HG03108 (cell line): ENCODE data around the gene FABP1.

ENCODE experiments used
- ATAC-seq: cut with Tn5 transposase; IDR thresholded peaks from one replicate; pipeline ENCODE4 v1.9.1; 2021; ENCODE audit warnings: moderate library complexity; ENCODE audit not compliant: unreplicated experiment

The FABP1 gene

GRCh38 chr2:88115825-88116518 is 11.9 kb downstream of the FABP1 start:
- ATAC-seq: no peak

GRCh38 chr2:88114889-88115288 is 13.0 kb downstream of the FABP1 start:
- no peak for ATAC-seq

GRCh38 chr2:88113069-88113468 is 14.8 kb downstream of the FABP1 start:
- ATAC-seq: no peak

GRCh38 chr2:88110830-88111229 is 17.0 kb downstream of the FABP1 start:
- no peak for ATAC-seq

GRCh38 chr2:88108796-88109195 is 19.1 kb downstream of the FABP1 start:
- no peak for ATAC-seq

- ATAC-seq: no peak
Observed at GRCh38 chr2:88100489-88100858, 27.4 kb downstream of the FABP1 start.

GRCh38 chr2:88099798-88100488 is 27.9 kb downstream of the FABP1 start:
- no peak for ATAC-seq

- ATAC-seq: no peak
Observed at GRCh38 chr2:88098558-88098900, 29.3 kb downstream of the FABP1 start.

- ATAC-seq: no peak
Observed at GRCh38 chr2:88097891-88098557, 29.8 kb downstream of the FABP1 start.

GRCh38 chr2:88097192-88097591 is 30.7 kb downstream of the FABP1 start:
- no peak for ATAC-seq

- ATAC-seq: no peak
Observed at GRCh38 chr2:88096708-88097107, 31.2 kb downstream of the FABP1 start.

GRCh38 chr2:88095022-88095421 is 32.8 kb downstream of the FABP1 start:
- ATAC-seq: no peak

- ATAC-seq: no peak
Observed at GRCh38 chr2:88092773-88093172, 35.1 kb downstream of the FABP1 start.

GRCh38 chr2:88091943-88092342 is 35.9 kb downstream of the FABP1 start:
- no peak for ATAC-seq

GRCh38 chr2:88090446-88091283 is 37.2 kb downstream of the FABP1 start:
- ATAC-seq: no peak

GRCh38 chr2:88088999-88089398 is 38.9 kb downstream of the FABP1 start:
- no peak for ATAC-seq

- no peak for ATAC-seq
Observed at GRCh38 chr2:88087763-88088162, 40.1 kb downstream of the FABP1 start.

GRCh38 chr2:88087073-88087472 is 40.8 kb downstream of the FABP1 start:
- ATAC-seq: no peak

GRCh38 chr2:88086401-88086800 is 41.5 kb downstream of the FABP1 start:
- no peak for ATAC-seq

GRCh38 chr2:88085602-88086001 is 42.3 kb downstream of the FABP1 start:
- ATAC-seq: no peak

GRCh38 chr2:88085099-88085498 is 42.8 kb downstream of the FABP1 start:
- no peak for ATAC-seq
